ENCODE results near the gene FNIP2.

- no peak for TF ChIP-seq CTCF (conservative IDR thresholded peaks at IDR 0.05; ENCODE audit: low read length)
- no peak for TF ChIP-seq EZH2phosphoT487 (IDR thresholded peaks at IDR 0.05; ENCODE audit: borderline replicate concordance)
These were observed 89.8 kb downstream of the FNIP2 start for GRCh38 chr4:158858410-158859199.
